Measurements from ENCODE around the gene CLK2. TPM values are rescaled to one million over a fixed set of nuclear protein-coding genes. Genes with fewer than 3 reads are reported as not detected.
A peak's percentile ranks its signal among the peaks of the same experiment; 100 is the strongest.

Gene CLK2
- total and polyA plus RNA-seq, 2 donors (not counting 1 experiment from before 2014, with no cell fraction given) = 26.8 to 34.0 TPM

GRCh38 chr1:155279268-155279667 lies 6.0 kb upstream of the CLK2 start:
- no peaks in the 10 kb centered on the region for H3K27me3 ChIP-seq (ENCODE audit: control insufficient read depth, insufficient read depth, low read length)
- H3K9ac ChIP-seq (ENCODE audit: insufficient read depth, low read length) = no peak overlapping the region
- no peaks in the 10 kb centered on the region for H3K9me3 ChIP-seq (ENCODE audit: control insufficient read depth, insufficient read depth, low read depth, low read length)
- H3K27ac ChIP-seq (ENCODE audit: insufficient read depth, low read length) = no peak overlapping the region
- no peak for TF ChIP-seq CTCF (conservative IDR thresholded peaks at IDR 0.05 in 1 of 2, IDR thresholded peaks at IDR 0.05 in 1 of 2; ENCODE audit: low read depth in 1 of 2, low read length in 2 of 2)
- no peaks in the 10 kb centered on the region for H3K36me3 ChIP-seq (ENCODE audit: control insufficient read depth, insufficient read depth, low read length)
- H4K20me1 ChIP-seq (ENCODE audit: control insufficient read depth, extremely low read depth, insufficient read depth, low read length) = no peaks in the 10 kb centered on the region
- no peaks in the 10 kb centered on the region for H3K79me2 ChIP-seq (ENCODE audit: control insufficient read depth, insufficient read depth, low read length)
- peaks cover 7% of the 10 kb centered on the region for H3K4me1 ChIP-seq (ENCODE audit: control insufficient read depth, extremely low read depth, insufficient read depth, low read length)
- H3K4me3 ChIP-seq (replicated peaks in 1 of 4; ENCODE audit: control extremely low read depth in 1 of 4, insufficient read depth in 1 of 4, low read depth in 3 of 4, low read length in 4 of 4) = no peak overlapping the region
- DNase-seq (ENCODE audit: low read depth in 2 of 2) = no peak
- no peak overlapping the region for H2AFZ ChIP-seq (ENCODE audit: low read length)
- no peak overlapping the region for H3K4me2 ChIP-seq (ENCODE audit: extremely low read depth, insufficient read depth, low read length)

- TF ChIP-seq EZH2 (IDR thresholded peaks at IDR 0.05; ENCODE audit: low read length, missing control alignments) = no peak
- no peak for TF ChIP-seq CTCF (conservative IDR thresholded peaks at IDR 0.05 in 1 of 2, IDR thresholded peaks at IDR 0.05 in 1 of 2; ENCODE audit: low read depth in 1 of 2, low read length in 2 of 2)
- H3K9me3 ChIP-seq (ENCODE audit: control insufficient read depth, insufficient read depth, low read depth, low read length) = no peaks in the 10 kb centered on the region
- no peaks in the 10 kb centered on the region for H3K36me3 ChIP-seq (ENCODE audit: control insufficient read depth, insufficient read depth, low read length)
- no peaks in the 10 kb centered on the region for H3K27me3 ChIP-seq (ENCODE audit: control insufficient read depth, insufficient read depth, low read length)
- no peak overlapping the region for H2AFZ ChIP-seq (ENCODE audit: low read length)
- no peak overlapping the region for H3K4me2 ChIP-seq (ENCODE audit: extremely low read depth, insufficient read depth, low read length)
- no peak overlapping the region for H3K27ac ChIP-seq (ENCODE audit: insufficient read depth, low read length)
- no peaks in the 10 kb centered on the region for H4K20me1 ChIP-seq (ENCODE audit: control insufficient read depth, extremely low read depth, insufficient read depth, low read length)
- no peak overlapping the region for H3K9ac ChIP-seq (ENCODE audit: insufficient read depth, low read length)
- H3K4me3 ChIP-seq (replicated peaks in 1 of 4; ENCODE audit: control extremely low read depth in 1 of 4, insufficient read depth in 1 of 4, low read depth in 3 of 4, low read length in 4 of 4) = peak overlapping the region in 1 of 4 experiments; percentile 74
- H3K79me2 ChIP-seq (ENCODE audit: control insufficient read depth, insufficient read depth, low read length) = no peaks in the 10 kb centered on the region
- no peak for DNase-seq (ENCODE audit: low read depth in 2 of 2)
- H3K4me1 ChIP-seq (ENCODE audit: control insufficient read depth, extremely low read depth, insufficient read depth, low read length) = peaks cover 8% of the 10 kb centered on the region
Observed at GRCh38 chr1:155278689-155279160, 5.4 kb upstream of the CLK2 start.

- peak overlapping the region; percentile 49 for H3K9ac ChIP-seq (ENCODE audit: insufficient read depth, low read length)
- H3K36me3 ChIP-seq (ENCODE audit: control insufficient read depth, insufficient read depth, low read length) = no peaks in the 10 kb centered on the region
- H3K27me3 ChIP-seq (ENCODE audit: control insufficient read depth, insufficient read depth, low read length) = no peaks in the 10 kb centered on the region
- H3K27ac ChIP-seq (ENCODE audit: insufficient read depth, low read length) = no peak overlapping the region
- no peak overlapping the region for H2AFZ ChIP-seq (ENCODE audit: low read length)
- no peaks in the 10 kb centered on the region for H3K79me2 ChIP-seq (ENCODE audit: control insufficient read depth, insufficient read depth, low read length)
- peak overlapping the region; percentile 58 to 83 (median 67) for H3K4me3 ChIP-seq (replicated peaks in 1 of 4; ENCODE audit: control extremely low read depth in 1 of 4, insufficient read depth in 1 of 4, low read depth in 3 of 4, low read length in 4 of 4)
- DNase-seq (ENCODE audit: low read depth in 2 of 2) = peak; percentile 15 to 23
- no peak for TF ChIP-seq EZH2 (IDR thresholded peaks at IDR 0.05; ENCODE audit: low read length, missing control alignments)
- TF ChIP-seq CTCF (conservative IDR thresholded peaks at IDR 0.05 in 1 of 2, IDR thresholded peaks at IDR 0.05 in 1 of 2; ENCODE audit: low read depth in 1 of 2, low read length in 2 of 2) = peak in 1 of 2 donors; percentile 37
- H3K9me3 ChIP-seq (ENCODE audit: control insufficient read depth, insufficient read depth, low read depth, low read length) = no peaks in the 10 kb centered on the region
- H3K4me1 ChIP-seq (ENCODE audit: control insufficient read depth, extremely low read depth, insufficient read depth, low read length) = peaks cover 9% of the 10 kb centered on the region
- H4K20me1 ChIP-seq (ENCODE audit: control insufficient read depth, extremely low read depth, insufficient read depth, low read length) = no peaks in the 10 kb centered on the region
- peak overlapping the region; percentile 83 for H3K4me2 ChIP-seq (ENCODE audit: extremely low read depth, insufficient read depth, low read length)
Observed at GRCh38 chr1:155277902-155278688, 4.8 kb upstream of the CLK2 start.

Data from fibroblast of lung (primary cell).